IMR-90 (cell line): ENCODE data around the gene MREG. TPM values are rescaled to one million over a fixed set of nuclear protein-coding genes. Genes with fewer than 3 reads are reported as not detected.

Experiments used
- ATAC-seq: fragments of 200-7000 bp; cut with Tn5 transposase; 2 replicates; pipeline ENCODE4 v1.9.1; 2020; ENCODE audit warnings: low read depth, mild to moderate bottlenecking, moderate library complexity
- BruUV-seq: library from RNA; stranded (reverse); fragments of 400-500 nt; replicated peaks from 2 replicates; lab custom pipeline; 2021; lab: Mats Ljungman, UMichigan
- CTCF ChIA-PET: fragments of 300-600 bp; formaldehyde crosslinking; extraction: SDS; loops from one replicate; lab custom pipeline; 2021; ENCODE audit warnings: antibody characterized with exemption; lab: Yijun Ruan, JAX
- POLR2A ChIA-PET: fragments of 300-600 bp; sonication (Branson Sonifier 250); formaldehyde crosslinking; loops from one replicate; lab custom pipeline; 2022; ENCODE audit warnings: antibody characterized with exemption; ENCODE audit not compliant: unreplicated experiment; lab: Charles Lee
- DNase-seq: peaks from one replicate; pipeline ENCODE4 v3.0.0; 2013
- H2AFZ ChIP-seq: replicated peaks from 2 replicates; pipeline ENCODE3; 2013; ENCODE audit warnings: low read length, mild to moderate bottlenecking; ENCODE audit not compliant: poor library complexity
- H2AK5ac ChIP-seq: 2 replicates; pipeline ENCODE4 v1.6.1; 2013; ENCODE audit warnings: low read depth, low read length, inconsistent platforms
- H2AK9ac ChIP-seq: replicated peaks from 2 replicates; pipeline ENCODE3; 2013; ENCODE audit warnings: mild to moderate bottlenecking, low read depth, low read length, moderate library complexity; ENCODE audit not compliant: poor library complexity
- H2BK120ac ChIP-seq: 2 replicates; pipeline ENCODE4 v1.6.1; 2013; ENCODE audit warnings: low read depth, low read length, inconsistent platforms
- H2BK15ac ChIP-seq: 3 replicates; pipeline ENCODE4 v1.6.1; 2013; ENCODE audit warnings: low read depth, low read length, inconsistent platforms
- H2BK20ac ChIP-seq: 2 replicates; pipeline ENCODE4 v1.6.1; 2013; ENCODE audit warnings: low read depth, mild to moderate bottlenecking, inconsistent platforms, low read length, moderate library complexity
- H2BK5ac ChIP-seq: 2 replicates; pipeline ENCODE4 v1.6.1; 2013; ENCODE audit warnings: mild to moderate bottlenecking, low read depth, low read length, inconsistent platforms; ENCODE audit not compliant: poor library complexity, severe bottlenecking
- H3K14ac ChIP-seq: replicated peaks from 2 replicates; pipeline ENCODE4 v1.6.1; 2013; ENCODE audit warnings: low read depth, low read length, inconsistent platforms
- H3K18ac ChIP-seq: 2 replicates; pipeline ENCODE4 v1.6.1; 2013; ENCODE audit warnings: low read depth, low read length, control low read depth
- H3K23ac ChIP-seq: 2 replicates; pipeline ENCODE4 v1.6.1; 2013; ENCODE audit warnings: low read depth, low read length, inconsistent platforms
- H3K27ac ChIP-seq: 2 replicates; pipeline ENCODE4 v1.5.1; 2013; ENCODE audit warnings: mild to moderate bottlenecking, control low read depth, low read length; ENCODE audit not compliant: insufficient read depth
- H3K27me3 ChIP-seq: 2 replicates; pipeline ENCODE4 v1.6.1; 2013; ENCODE audit warnings: low read length; ENCODE audit not compliant: control insufficient read depth, insufficient read depth
- H3K36me3 ChIP-seq: 2 replicates; pipeline ENCODE4 v1.6.1; 2013; ENCODE audit warnings: low read length, mixed read lengths; ENCODE audit not compliant: control insufficient read depth, insufficient read depth
- H3K4ac ChIP-seq: 2 replicates; pipeline ENCODE4 v1.6.1; 2013; ENCODE audit warnings: low read depth, low read length, inconsistent platforms
- H3K4me1 ChIP-seq: 2 replicates; pipeline ENCODE4 v1.6.1; 2013; ENCODE audit warnings: low read length, mixed read lengths; ENCODE audit not compliant: control insufficient read depth, insufficient read depth
- H3K4me2 ChIP-seq: 2 replicates; pipeline ENCODE4 v1.6.1; 2013; ENCODE audit warnings: low read depth, mild to moderate bottlenecking, control low read depth, low read length, moderate library complexity
- H3K4me3 ChIP-seq: 2 replicates; pipeline ENCODE4 v1.5.1; 2013; ENCODE audit warnings: low read depth, mild to moderate bottlenecking, control low read depth, low read length, moderate library complexity; ENCODE audit not compliant: insufficient read depth
- H3K56ac ChIP-seq: 2 replicates; pipeline ENCODE4 v1.6.1; 2013; ENCODE audit warnings: low read length, inconsistent platforms; ENCODE audit not compliant: insufficient read depth; ENCODE audit errors: extremely low read depth
- H3K79me1 ChIP-seq, 2 experiments: 2 replicates each; pipeline ENCODE4 v1.6.1; 2013; ENCODE audit warnings: low read length in 2 of 2, inconsistent platforms in 1 of 2, low read depth in 1 of 2
- H3K9ac ChIP-seq: 2 replicates; pipeline ENCODE4 v1.6.1; 2013; ENCODE audit warnings: low read depth, low read length, control low read depth
- H3K9me1 ChIP-seq: 2 replicates; pipeline ENCODE4 v1.6.1; 2013; ENCODE audit warnings: low read length, inconsistent platforms; ENCODE audit not compliant: insufficient read depth
- H3K9me3 ChIP-seq: 2 replicates; pipeline ENCODE4 v1.6.1; 2013; ENCODE audit warnings: low read length; ENCODE audit not compliant: control insufficient read depth, insufficient read depth
- H4K20me1 ChIP-seq: 2 replicates; pipeline ENCODE4 v1.6.1; 2013; ENCODE audit warnings: low read length, inconsistent platforms; ENCODE audit not compliant: insufficient read depth
- H4K5ac ChIP-seq: 2 replicates; pipeline ENCODE4 v1.6.1; 2013; ENCODE audit warnings: mild to moderate bottlenecking, low read depth, low read length, control low read depth
- H4K8ac ChIP-seq, 2 experiments: 2 replicates each; pipeline ENCODE4 v1.6.1; 2013; ENCODE audit warnings: low read depth in 2 of 2, low read length in 2 of 2, control low read depth in 1 of 2, inconsistent platforms in 1 of 2
- H4K91ac ChIP-seq: 2 replicates; pipeline ENCODE4 v1.6.1; 2013; ENCODE audit warnings: low read depth, low read length, inconsistent platforms; ENCODE audit not compliant: insufficient read depth
- RCOR1 ChIP-seq: IDR thresholded peaks from 2 replicates; pipeline ENCODE4 v1.6.1; 2012; ENCODE audit warnings: mild to moderate bottlenecking, low read length, improper control_type of control experiment; ENCODE audit not compliant: insufficient replicate concordance
- SMC3 ChIP-seq: fragments of 150-350 bp; IDR thresholded peaks from 2 replicates; pipeline ENCODE4 v1.6.1; 2016; ENCODE audit warnings: low read depth, mild to moderate bottlenecking, antibody characterized with exemption, low read length, moderate library complexity
- WGBS, 2 experiments: methylation state at CpG; one replicate each; pipeline versions ENCODE4 v1.1.5 to v1.1.7; 2013; ENCODE audit warnings: missing lambda C conversion rate in 2 of 2; ENCODE audit not compliant: insufficient read length in 1 of 2; ENCODE audit errors: extremely low coverage in 2 of 2; 5-methylcytosine and 5-hydroxymethylcytosine counted together
- dilution Hi-C: fragments of 300-500 bp; cut with HindIII; formaldehyde crosslinking; loops from one replicate; pipeline ENCODE4 v1.14.3; 2018; ENCODE audit warnings: low sequenced_read_pairs; ENCODE audit not compliant: unreplicated experiment
- in situ Hi-C: fragments of 300-500 bp; cut with MboI; formaldehyde crosslinking; loops from 3 replicates; pipeline ENCODE4 v1.14.3; 2019; ENCODE audit warnings: low sequenced_read_pairs, inconsistent platforms, mixed read lengths
- intact Hi-C: fragments of 100-400 bp; cut with micrococcal nuclease; formaldehyde crosslinking; loops from 2 replicates; pipeline ENCODE4 v1.10.0; 2022
- polyA plus RNA-seq, 3 experiments: library from polyadenylated mRNA; depleted of rRNA; stranded (reverse); fragments of >200 nt; gene quantifications; 2 replicates each; pipeline ENCODE4 v1.2.3, GENCODE V29; 2012; ENCODE audit warnings: low replicate concordance in 1 of 3
- total RNA-seq: library from RNA; depleted of rRNA; stranded (reverse); fragments of >200 nt; gene quantifications from 2 replicates; pipeline ENCODE4 v1.2.3, GENCODE V29; 2012

Gene MREG
- total and polyA plus RNA-seq, 2 of the 4 experiments (the other 2 are of a cell fraction), result 1.0 to 1.8 TPM

DNA sequence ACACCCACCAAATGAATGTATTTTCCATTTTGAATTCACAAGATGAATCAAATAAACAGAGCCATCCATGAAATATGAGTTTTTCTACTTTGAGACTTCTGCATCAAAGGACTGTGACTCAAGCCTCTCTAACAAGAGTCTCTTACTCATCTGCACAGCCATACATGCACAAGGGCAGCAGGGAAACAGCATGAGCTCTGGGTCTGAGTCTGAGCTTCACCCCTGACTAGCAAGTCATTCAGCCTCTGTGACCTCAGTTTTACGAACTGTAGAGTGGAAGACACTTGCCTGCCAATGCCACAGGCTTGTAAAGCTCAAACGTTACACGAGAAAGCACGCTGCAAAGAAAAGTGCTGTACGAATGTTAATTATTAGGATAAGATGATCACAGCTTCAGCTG is 42.9 kb downstream of the MREG start:
- Histone ChIP-seq H2BK20ac (no peak overlapping the region), H3K4me1 (no peaks in the 10 kb centered on the region), H2AFZ (no peak overlapping the region), H3K27me3 (no peaks in the 10 kb centered on the region), H3K14ac (no peak overlapping the region), H3K9ac (no peak overlapping the region), H2BK15ac (no peak overlapping the region), H4K20me1 (no peaks in the 10 kb centered on the region), H3K56ac (no peak overlapping the region), H3K36me3 (no peaks in the 10 kb centered on the region), H4K91ac (no peak overlapping the region), H3K9me3 (no peaks in the 10 kb centered on the region), H3K4me2 (no peak overlapping the region), H3K79me1 (no peaks in the 10 kb centered on the region), H2BK5ac (no peak overlapping the region), H2AK5ac (no peak overlapping the region), H4K5ac (no peak overlapping the region), H3K4me3 (no peak overlapping the region), H3K18ac (no peak overlapping the region), H4K8ac (no peak overlapping the region), H3K9me1 (no peaks in the 10 kb centered on the region), H2BK120ac (no peak overlapping the region), H3K23ac (no peak overlapping the region), H2AK9ac (no peak overlapping the region), H3K27ac (no peak overlapping the region), H3K4ac (no peak overlapping the region)
- peak; percentile 65; the same call in 1 of the 2 replicates for ATAC-seq
- TF ChIP-seq SMC3, result no peak
- peak; percentile 66 for TF ChIP-seq RCOR1
- in situ Hi-C loops, result no loop called here
- DNase-seq, result peak; percentile 77
- intact Hi-C loops, result no loop called here
- no TSS peak for BruUV-seq
- ChIA-PET POLR2A (no interaction called here), CTCF (interaction anchor here (2.1 kb wide), 1 partner anchor 20 kb away, joined by 6 read pairs; no protein-coding TSS in a partner anchor)
- WGBS, 2 experiments, result 63% methylated on average over 1 of the region's 5 CpGs; no CpG with 5 or more reads in 1 of the 2 experiments
- dilution Hi-C loops, result no loop called here
